ENCODE measurements around the gene PAX6.

Gene PAX6

DNA sequence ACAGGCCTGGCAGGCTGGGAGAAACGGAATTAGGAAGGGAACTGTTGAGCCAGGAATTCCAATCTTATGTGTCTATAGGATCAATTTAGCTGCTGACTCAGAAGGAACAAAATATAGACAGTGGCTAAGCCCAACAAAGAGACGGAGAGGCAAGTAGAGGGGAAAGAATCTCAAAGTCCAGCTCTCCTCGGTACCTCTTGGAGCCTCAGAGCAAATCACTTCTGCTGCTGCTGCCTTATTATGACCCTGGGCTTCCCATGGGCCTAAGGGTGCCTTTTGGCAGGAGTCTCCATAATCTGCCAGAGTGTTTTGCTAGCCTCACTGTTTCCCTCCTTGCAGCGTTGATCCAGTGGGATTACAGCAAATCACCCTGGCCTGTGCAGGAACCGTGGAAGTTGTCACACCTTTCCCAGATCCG is 31.7 kb downstream of the PAX6 start:
- DNase-seq (ENCODE audit: low spot score), result no peak
- peaks cover 0 to 6% of the 10 kb centered on the region in 2 donors for H3K4me1 ChIP-seq (ENCODE audit: control insufficient read depth in 2 of 2, insufficient read depth in 1 of 2, low read depth in 1 of 2, low read length in 2 of 2)
- no peak overlapping the region for H4K91ac ChIP-seq (ENCODE audit: low read depth, low read length, poor library complexity)
- no peak overlapping the region for H2BK5ac ChIP-seq (ENCODE audit: low read length)
- H2BK12ac ChIP-seq (ENCODE audit: low read length), result no peak overlapping the region
- H3K4me3 ChIP-seq (ENCODE audit: low read length in 2 of 2), result no peak overlapping the region
- no peak overlapping the region for H4K8ac ChIP-seq (ENCODE audit: low read depth, low read length)
- H3K23ac ChIP-seq (ENCODE audit: low read depth, low read length, poor library complexity), result no peak overlapping the region
- H3K79me1 ChIP-seq (ENCODE audit: low read depth, low read length), result no peaks in the 10 kb centered on the region
- H3K36me3 ChIP-seq (replicated peaks in 1 of 2; ENCODE audit: control insufficient read depth in 2 of 2, insufficient read depth in 2 of 2, low read length in 2 of 2), result no peaks in the 10 kb centered on the region
- H3K4me2 ChIP-seq (ENCODE audit: insufficient read depth, low read length, poor library complexity, severe bottlenecking), result no peak overlapping the region
- H3K27me3 ChIP-seq (ENCODE audit: control insufficient read depth in 3 of 3, insufficient read depth in 3 of 3, low read depth in 1 of 3, low read length in 3 of 3), result no peaks in the 10 kb centered on the region
- H3K9me3 ChIP-seq (replicated peaks in 1 of 2; ENCODE audit: control insufficient read depth in 2 of 2, insufficient read depth in 1 of 2, low read depth in 1 of 2, low read length in 2 of 2), result peaks cover 2 to 5% of the 10 kb centered on the region in 2 donors
- no peak overlapping the region for H3K18ac ChIP-seq (ENCODE audit: low read length)
- WGBS, 2 donors (ENCODE audit: extremely low coverage in 2 of 2, insufficient read length in 2 of 2, insufficient replicate concordance in 1 of 2), result no CpG with 5 or more reads among the region's 6 CpGs
- H2AK5ac ChIP-seq (ENCODE audit: low read depth, low read length), result no peak overlapping the region
- no peak overlapping the region for H2BK15ac ChIP-seq (ENCODE audit: low read length)
- H3K14ac ChIP-seq (ENCODE audit: low read length), result no peak overlapping the region
- H3K4ac ChIP-seq (ENCODE audit: low read length), result no peak overlapping the region
- H2AFZ ChIP-seq (ENCODE audit: low read length), result no peak overlapping the region
- H3K9ac ChIP-seq (ENCODE audit: low read depth, low read length, poor library complexity), result no peak overlapping the region
- no peak overlapping the region for H2BK120ac ChIP-seq (ENCODE audit: low read depth, low read length)
- H3K27ac ChIP-seq (replicated peaks; ENCODE audit: low read length), result peak overlapping the region; percentile 61

DNA sequence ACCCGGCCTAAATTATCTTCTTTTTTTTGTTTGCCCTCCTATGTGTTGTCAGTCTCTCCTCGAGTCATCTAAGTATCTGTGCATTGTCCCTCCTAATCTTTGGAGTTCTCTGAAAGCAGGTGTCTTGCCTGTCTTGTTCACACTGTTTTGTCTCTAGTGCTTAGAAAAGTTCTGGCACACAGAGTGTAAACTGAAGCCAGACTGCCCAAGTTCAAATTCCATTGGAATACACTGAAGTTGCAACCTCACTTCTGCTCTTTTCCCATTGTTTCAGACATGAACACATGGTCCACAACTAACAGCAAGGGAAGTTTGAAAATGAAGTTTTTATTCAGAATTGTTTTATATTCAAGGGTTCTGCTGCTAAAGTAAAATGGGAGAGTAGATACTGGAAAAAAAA is 38.7 kb downstream of the PAX6 start:
- H3K9ac ChIP-seq (ENCODE audit: low read depth, low read length, poor library complexity), result no peak overlapping the region
- DNase-seq (ENCODE audit: low spot score), result no peak
- no peak overlapping the region for H3K4me3 ChIP-seq (ENCODE audit: low read length in 2 of 2)
- no peak overlapping the region for H2BK12ac ChIP-seq (ENCODE audit: low read length)
- no peaks in the 10 kb centered on the region for H3K27me3 ChIP-seq (ENCODE audit: control insufficient read depth in 3 of 3, insufficient read depth in 3 of 3, low read depth in 1 of 3, low read length in 3 of 3)
- no peak overlapping the region for H3K4me2 ChIP-seq (ENCODE audit: insufficient read depth, low read length, poor library complexity, severe bottlenecking)
- no peak overlapping the region for H3K27ac ChIP-seq (replicated peaks; ENCODE audit: low read length)
- peaks cover 8 to 14% of the 10 kb centered on the region in 2 donors for H3K4me1 ChIP-seq (ENCODE audit: control insufficient read depth in 2 of 2, insufficient read depth in 1 of 2, low read depth in 1 of 2, low read length in 2 of 2)
- H3K4ac ChIP-seq (ENCODE audit: low read length), result no peak overlapping the region
- H2BK15ac ChIP-seq (ENCODE audit: low read length), result no peak overlapping the region
- H3K79me1 ChIP-seq (ENCODE audit: low read depth, low read length), result no peaks in the 10 kb centered on the region
- no peaks in the 10 kb centered on the region for H3K36me3 ChIP-seq (replicated peaks in 1 of 2; ENCODE audit: control insufficient read depth in 2 of 2, insufficient read depth in 2 of 2, low read length in 2 of 2)
- WGBS, 2 donors (ENCODE audit: extremely low coverage in 2 of 2, insufficient read length in 2 of 2, insufficient replicate concordance in 1 of 2), result no CpG with 5 or more reads among the region's 2 CpGs
- H3K14ac ChIP-seq (ENCODE audit: low read length), result no peak overlapping the region
- no peak overlapping the region for H3K23ac ChIP-seq (ENCODE audit: low read depth, low read length, poor library complexity)
- no peak overlapping the region for H3K18ac ChIP-seq (ENCODE audit: low read length)
- no peak overlapping the region for H2AK5ac ChIP-seq (ENCODE audit: low read depth, low read length)
- no peak overlapping the region for H4K91ac ChIP-seq (ENCODE audit: low read depth, low read length, poor library complexity)
- H2BK120ac ChIP-seq (ENCODE audit: low read depth, low read length), result no peak overlapping the region
- H2BK5ac ChIP-seq (ENCODE audit: low read length), result no peak overlapping the region
- H3K9me3 ChIP-seq (replicated peaks in 1 of 2; ENCODE audit: control insufficient read depth in 2 of 2, insufficient read depth in 1 of 2, low read depth in 1 of 2, low read length in 2 of 2), result peaks cover under 1 to 4% of the 10 kb centered on the region in 2 donors
- no peak overlapping the region for H4K8ac ChIP-seq (ENCODE audit: low read depth, low read length)
- H2AFZ ChIP-seq (ENCODE audit: low read length), result no peak overlapping the region

GRCh38 chr11:31770011-31770700 is 41.0 kb downstream of the PAX6 start:
- H2BK5ac ChIP-seq (ENCODE audit: low read length), result no peak overlapping the region
- WGBS, 2 donors (ENCODE audit: extremely low coverage in 2 of 2, insufficient read length in 2 of 2, insufficient replicate concordance in 1 of 2), result no CpG with 5 or more reads among the region's 3 CpGs

DNA sequence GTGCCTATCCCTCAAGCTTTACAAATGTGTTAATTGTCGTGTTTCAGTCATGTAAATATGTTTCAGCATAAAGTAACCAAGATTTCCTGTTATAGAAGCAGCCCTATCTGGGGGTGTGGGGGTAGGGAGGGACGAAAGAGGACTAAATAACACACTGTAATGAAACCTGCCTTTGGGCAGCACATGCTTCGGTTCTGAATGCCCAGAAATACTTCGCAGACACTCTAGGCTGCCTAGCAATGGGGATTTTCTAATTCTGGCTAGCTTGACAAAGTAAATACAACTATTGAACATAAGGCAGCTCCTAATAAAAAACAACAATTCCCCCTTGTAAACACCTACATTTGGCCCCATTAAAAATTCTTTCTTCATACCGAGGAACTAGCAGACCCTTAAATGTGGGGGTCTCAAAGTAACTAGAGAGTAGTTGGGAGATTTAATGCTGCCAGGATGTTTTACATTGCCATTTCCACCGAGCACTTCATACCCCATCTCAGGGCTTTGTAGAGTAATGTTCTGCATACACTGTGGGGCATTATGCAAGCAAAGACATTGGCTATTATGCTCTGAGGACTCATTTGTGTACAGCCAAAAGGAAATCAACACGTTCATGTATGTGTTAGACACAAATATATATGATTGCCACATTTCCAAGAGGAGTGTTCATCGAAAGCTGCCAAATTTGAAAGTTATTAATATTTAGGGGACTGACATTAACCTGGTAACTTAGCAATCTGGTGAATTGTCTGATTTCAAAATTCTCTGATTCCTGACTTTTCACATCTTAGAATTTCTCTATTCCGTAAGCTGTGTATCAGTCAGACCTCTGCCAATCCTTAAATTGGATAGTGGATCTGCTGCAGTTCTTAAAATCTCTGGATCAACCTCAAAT is 42.1 kb downstream of the PAX6 start:
- Histone ChIP-seq H3K4me3 (ENCODE audit: low read length in 2 of 2) (no peak overlapping the region), H3K4me2 (ENCODE audit: insufficient read depth, low read length, poor library complexity, severe bottlenecking) (no peak overlapping the region), H3K27ac (replicated peaks; ENCODE audit: low read length) (no peak overlapping the region), H2BK120ac (ENCODE audit: low read depth, low read length) (no peak overlapping the region), H2BK15ac (ENCODE audit: low read length) (no peak overlapping the region), H3K79me1 (ENCODE audit: low read depth, low read length) (no peaks in the 10 kb centered on the region), H2AK5ac (ENCODE audit: low read depth, low read length) (no peak overlapping the region), H3K36me3 (replicated peaks in 1 of 2; ENCODE audit: control insufficient read depth in 2 of 2, insufficient read depth in 2 of 2, low read length in 2 of 2) (no peaks in the 10 kb centered on the region), H3K4ac (ENCODE audit: low read length) (no peak overlapping the region), H4K8ac (ENCODE audit: low read depth, low read length) (no peak overlapping the region), H4K91ac (ENCODE audit: low read depth, low read length, poor library complexity) (no peak overlapping the region), H2AFZ (ENCODE audit: low read length) (no peak overlapping the region), H3K23ac (ENCODE audit: low read depth, low read length, poor library complexity) (no peak overlapping the region), H2BK5ac (ENCODE audit: low read length) (no peak overlapping the region), H3K9ac (ENCODE audit: low read depth, low read length, poor library complexity) (no peak overlapping the region), H2BK12ac (ENCODE audit: low read length) (no peak overlapping the region), H3K9me3 (replicated peaks in 1 of 2; ENCODE audit: control insufficient read depth in 2 of 2, insufficient read depth in 1 of 2, low read depth in 1 of 2, low read length in 2 of 2) (no peaks in the 10 kb centered on the region), H3K4me1 (ENCODE audit: control insufficient read depth in 2 of 2, insufficient read depth in 1 of 2, low read depth in 1 of 2, low read length in 2 of 2) (peaks cover 16 to 18% of the 10 kb centered on the region in 2 donors), H3K27me3 (ENCODE audit: control insufficient read depth in 3 of 3, insufficient read depth in 3 of 3, low read depth in 1 of 3, low read length in 3 of 3) (no peaks in the 10 kb centered on the region), H3K14ac (ENCODE audit: low read length) (no peak overlapping the region), H3K18ac (ENCODE audit: low read length) (no peak overlapping the region)
- DNase-seq (ENCODE audit: low spot score), result no peak
- WGBS, 2 donors (ENCODE audit: extremely low coverage in 2 of 2, insufficient read length in 2 of 2, insufficient replicate concordance in 1 of 2), result no CpG with 5 or more reads among the region's 9 CpGs

More at GRCh38 chr11:31770011-31770700, 41.0 kb downstream of the PAX6 start:
- H3K79me1 ChIP-seq (ENCODE audit: low read depth, low read length), result no peaks in the 10 kb centered on the region
- no peak overlapping the region for H3K4me2 ChIP-seq (ENCODE audit: insufficient read depth, low read length, poor library complexity, severe bottlenecking)
- H3K14ac ChIP-seq (ENCODE audit: low read length), result no peak overlapping the region
- no peak overlapping the region for H3K4me3 ChIP-seq (ENCODE audit: low read length in 2 of 2)
- no peak overlapping the region for H4K91ac ChIP-seq (ENCODE audit: low read depth, low read length, poor library complexity)
- H3K4ac ChIP-seq (ENCODE audit: low read length), result no peak overlapping the region
- no peak overlapping the region for H2BK15ac ChIP-seq (ENCODE audit: low read length)
- H3K9ac ChIP-seq (ENCODE audit: low read depth, low read length, poor library complexity), result no peak overlapping the region
- no peak overlapping the region for H3K23ac ChIP-seq (ENCODE audit: low read depth, low read length, poor library complexity)
- no peaks in the 10 kb centered on the region for H3K9me3 ChIP-seq (replicated peaks in 1 of 2; ENCODE audit: control insufficient read depth in 2 of 2, insufficient read depth in 1 of 2, low read depth in 1 of 2, low read length in 2 of 2)
- no peak overlapping the region for H2BK120ac ChIP-seq (ENCODE audit: low read depth, low read length)
- H3K4me1 ChIP-seq (ENCODE audit: control insufficient read depth in 2 of 2, insufficient read depth in 1 of 2, low read depth in 1 of 2, low read length in 2 of 2), result peaks cover 8 to 16% of the 10 kb centered on the region in 2 donors
- no peak overlapping the region for H2AFZ ChIP-seq (ENCODE audit: low read length)
- no peaks in the 10 kb centered on the region for H3K27me3 ChIP-seq (ENCODE audit: control insufficient read depth in 3 of 3, insufficient read depth in 3 of 3, low read depth in 1 of 3, low read length in 3 of 3)
- H2AK5ac ChIP-seq (ENCODE audit: low read depth, low read length), result no peak overlapping the region
- no peak overlapping the region for H4K8ac ChIP-seq (ENCODE audit: low read depth, low read length)
- DNase-seq (ENCODE audit: low spot score), result no peak
- H3K18ac ChIP-seq (ENCODE audit: low read length), result peak overlapping the region; percentile 5
- no peak overlapping the region for H2BK12ac ChIP-seq (ENCODE audit: low read length)
- H3K36me3 ChIP-seq (replicated peaks in 1 of 2; ENCODE audit: control insufficient read depth in 2 of 2, insufficient read depth in 2 of 2, low read length in 2 of 2), result no peaks in the 10 kb centered on the region
- H3K27ac ChIP-seq (replicated peaks; ENCODE audit: low read length), result peak overlapping the region; percentile 4
